Activated naive CD8-positive, alpha-beta T cell (primary cell): Measurements from ENCODE around the gene FRMD4A.

Experiments used
- H3K27ac Mint-ChIP-seq: one replicate; pipeline ENCODE4 v1.8.0; 2021; ENCODE audit warnings: mixed read lengths
- H3K27me3 Mint-ChIP-seq: one replicate; pipeline ENCODE4 v1.8.0; 2021; ENCODE audit warnings: mixed read lengths
- H3K36me3 Mint-ChIP-seq: one replicate; pipeline ENCODE4 v1.8.0; 2021; ENCODE audit warnings: mixed read lengths
- H3K4me1 Mint-ChIP-seq: one replicate; pipeline ENCODE4 v1.8.0; 2021; ENCODE audit warnings: low read depth, mixed read lengths
- H3K4me3 Mint-ChIP-seq: one replicate; pipeline ENCODE4 v1.8.0; 2021; ENCODE audit warnings: mild to moderate bottlenecking, mixed read lengths
- H3K9me3 Mint-ChIP-seq: one replicate; pipeline ENCODE4 v1.8.0; 2021; ENCODE audit warnings: low read depth, mixed read lengths

Gene FRMD4A

GRCh38 chr10:14358886-14359573, 28.3 kb upstream of the FRMD4A start:
- H3K27me3 Mint-ChIP-seq = peaks cover 7% of the 10 kb centered on the region

GRCh38 chr10:14356921-14357320, 26.2 kb upstream of the FRMD4A start:
- Mint-ChIP-seq H3K4me3 (no peak overlapping the region), H3K4me1 (no peaks in the 10 kb centered on the region), H3K27ac (no peak overlapping the region), H3K9me3 (no peaks in the 10 kb centered on the region), H3K27me3 (peaks cover 7% of the 10 kb centered on the region), H3K36me3 (no peaks in the 10 kb centered on the region)

More at GRCh38 chr10:14358886-14359573, 28.3 kb upstream of the FRMD4A start:
- H3K4me1 Mint-ChIP-seq = no peaks in the 10 kb centered on the region
- H3K4me3 Mint-ChIP-seq = no peak overlapping the region
- H3K9me3 Mint-ChIP-seq = no peaks in the 10 kb centered on the region
- no peaks in the 10 kb centered on the region for H3K36me3 Mint-ChIP-seq
- H3K27ac Mint-ChIP-seq = no peak overlapping the region

GRCh38 chr10:14355750-14356149, 25.0 kb upstream of the FRMD4A start:
- H3K9me3 Mint-ChIP-seq = no peaks in the 10 kb centered on the region
- peaks cover 7% of the 10 kb centered on the region for H3K27me3 Mint-ChIP-seq
- H3K4me1 Mint-ChIP-seq = no peaks in the 10 kb centered on the region
- no peaks in the 10 kb centered on the region for H3K36me3 Mint-ChIP-seq
- H3K4me3 Mint-ChIP-seq = no peak overlapping the region
- no peak overlapping the region for H3K27ac Mint-ChIP-seq

GRCh38 chr10:14353291-14353913, 22.7 kb upstream of the FRMD4A start:
- H3K36me3 Mint-ChIP-seq = no peaks in the 10 kb centered on the region
- no peak overlapping the region for H3K27ac Mint-ChIP-seq
- no peaks in the 10 kb centered on the region for H3K9me3 Mint-ChIP-seq
- H3K4me1 Mint-ChIP-seq = no peaks in the 10 kb centered on the region
- H3K4me3 Mint-ChIP-seq = no peak overlapping the region
- peaks cover 5% of the 10 kb centered on the region for H3K27me3 Mint-ChIP-seq

- H3K9me3 Mint-ChIP-seq = no peaks in the 10 kb centered on the region
- no peaks in the 10 kb centered on the region for H3K4me1 Mint-ChIP-seq
- no peaks in the 10 kb centered on the region for H3K36me3 Mint-ChIP-seq
- no peak overlapping the region for H3K4me3 Mint-ChIP-seq
- H3K27me3 Mint-ChIP-seq = no peaks in the 10 kb centered on the region
- H3K27ac Mint-ChIP-seq = no peak overlapping the region
These were observed 19.3 kb upstream of the FRMD4A start for GRCh38 chr10:14350006-14350405.

GRCh38 chr10:14349081-14349480, 18.4 kb upstream of the FRMD4A start:
- Mint-ChIP-seq H3K4me3 (no peak overlapping the region), H3K9me3 (no peaks in the 10 kb centered on the region), H3K36me3 (no peaks in the 10 kb centered on the region), H3K4me1 (no peaks in the 10 kb centered on the region), H3K27ac (no peak overlapping the region), H3K27me3 (peaks cover 4% of the 10 kb centered on the region)

GRCh38 chr10:14345262-14345661, 14.5 kb upstream of the FRMD4A start:
- H3K27me3 Mint-ChIP-seq = peaks cover 19% of the 10 kb centered on the region
- no peaks in the 10 kb centered on the region for H3K4me1 Mint-ChIP-seq
- H3K9me3 Mint-ChIP-seq = no peaks in the 10 kb centered on the region
- no peaks in the 10 kb centered on the region for H3K36me3 Mint-ChIP-seq
- H3K27ac Mint-ChIP-seq = no peak overlapping the region
- H3K4me3 Mint-ChIP-seq = no peak overlapping the region

GRCh38 chr10:14340051-14340744, 9.5 kb upstream of the FRMD4A start:
- no peaks in the 10 kb centered on the region for H3K4me1 Mint-ChIP-seq
- no peaks in the 10 kb centered on the region for H3K9me3 Mint-ChIP-seq
- H3K27me3 Mint-ChIP-seq = peaks cover 24% of the 10 kb centered on the region
- no peaks in the 10 kb centered on the region for H3K36me3 Mint-ChIP-seq
- H3K4me3 Mint-ChIP-seq = no peak overlapping the region
- H3K27ac Mint-ChIP-seq = no peak overlapping the region

GRCh38 chr10:14336736-14337135, 6.0 kb upstream of the FRMD4A start:
- no peak overlapping the region for H3K27ac Mint-ChIP-seq
- peaks cover 18% of the 10 kb centered on the region for H3K27me3 Mint-ChIP-seq
- H3K4me1 Mint-ChIP-seq = no peaks in the 10 kb centered on the region

GRCh38 chr10:14334771-14335170, 4.0 kb upstream of the FRMD4A start:
- Mint-ChIP-seq H3K4me1 (no peaks in the 10 kb centered on the region), H3K4me3 (no peak overlapping the region), H3K27ac (no peak overlapping the region), H3K9me3 (no peaks in the 10 kb centered on the region), H3K36me3 (no peaks in the 10 kb centered on the region), H3K27me3 (peaks cover 11% of the 10 kb centered on the region)

More at GRCh38 chr10:14336736-14337135, 6.0 kb upstream of the FRMD4A start:
- Mint-ChIP-seq H3K36me3 (no peaks in the 10 kb centered on the region), H3K4me3 (no peak overlapping the region), H3K9me3 (no peaks in the 10 kb centered on the region)

- H3K27ac Mint-ChIP-seq = no peak overlapping the region
- H3K4me1 Mint-ChIP-seq = no peaks in the 10 kb centered on the region
- peaks cover 15% of the 10 kb centered on the region for H3K27me3 Mint-ChIP-seq
- H3K9me3 Mint-ChIP-seq = no peaks in the 10 kb centered on the region
- no peaks in the 10 kb centered on the region for H3K36me3 Mint-ChIP-seq
- H3K4me3 Mint-ChIP-seq = no peak overlapping the region
These were observed 2.9 kb upstream of the FRMD4A start for GRCh38 chr10:14333606-14334005.

GRCh38 chr10:14332903-14333302, 2.2 kb upstream of the FRMD4A start:
- Mint-ChIP-seq H3K4me1 (no peaks in the 10 kb centered on the region), H3K27ac (no peak overlapping the region), H3K27me3 (peaks cover 17% of the 10 kb centered on the region), H3K36me3 (no peaks in the 10 kb centered on the region), H3K4me3 (no peak overlapping the region), H3K9me3 (no peaks in the 10 kb centered on the region)

- Mint-ChIP-seq H3K9me3 (no peaks in the 10 kb centered on the region), H3K4me3 (no peak overlapping the region), H3K27me3 (peaks cover 31% of the 10 kb centered on the region), H3K4me1 (no peaks in the 10 kb centered on the region), H3K27ac (no peak overlapping the region), H3K36me3 (no peaks in the 10 kb centered on the region)
These were observed 964 bp downstream of the FRMD4A start for GRCh38 chr10:14329746-14330173.

GRCh38 chr10:14328881-14329672, 1.6 kb downstream of the FRMD4A start:
- Mint-ChIP-seq H3K27me3 (peaks cover 31% of the 10 kb centered on the region), H3K9me3 (no peaks in the 10 kb centered on the region), H3K4me1 (no peaks in the 10 kb centered on the region), H3K36me3 (no peaks in the 10 kb centered on the region), H3K4me3 (no peak overlapping the region), H3K27ac (no peak overlapping the region)

- Mint-ChIP-seq H3K27ac (no peak overlapping the region), H3K27me3 (peaks cover 29% of the 10 kb centered on the region), H3K9me3 (no peaks in the 10 kb centered on the region), H3K36me3 (no peaks in the 10 kb centered on the region), H3K4me1 (no peaks in the 10 kb centered on the region), H3K4me3 (no peak overlapping the region)
These were observed 3.2 kb downstream of the FRMD4A start for GRCh38 chr10:14327527-14327926.
